ENCODE data around the gene C12orf42.
"Not testable (repeated sequence)": the region's sequence is repeated elsewhere in the genome, so short reads cannot be mapped to it uniquely, and the experiment has no call there.

The C12orf42 gene

DNA sequence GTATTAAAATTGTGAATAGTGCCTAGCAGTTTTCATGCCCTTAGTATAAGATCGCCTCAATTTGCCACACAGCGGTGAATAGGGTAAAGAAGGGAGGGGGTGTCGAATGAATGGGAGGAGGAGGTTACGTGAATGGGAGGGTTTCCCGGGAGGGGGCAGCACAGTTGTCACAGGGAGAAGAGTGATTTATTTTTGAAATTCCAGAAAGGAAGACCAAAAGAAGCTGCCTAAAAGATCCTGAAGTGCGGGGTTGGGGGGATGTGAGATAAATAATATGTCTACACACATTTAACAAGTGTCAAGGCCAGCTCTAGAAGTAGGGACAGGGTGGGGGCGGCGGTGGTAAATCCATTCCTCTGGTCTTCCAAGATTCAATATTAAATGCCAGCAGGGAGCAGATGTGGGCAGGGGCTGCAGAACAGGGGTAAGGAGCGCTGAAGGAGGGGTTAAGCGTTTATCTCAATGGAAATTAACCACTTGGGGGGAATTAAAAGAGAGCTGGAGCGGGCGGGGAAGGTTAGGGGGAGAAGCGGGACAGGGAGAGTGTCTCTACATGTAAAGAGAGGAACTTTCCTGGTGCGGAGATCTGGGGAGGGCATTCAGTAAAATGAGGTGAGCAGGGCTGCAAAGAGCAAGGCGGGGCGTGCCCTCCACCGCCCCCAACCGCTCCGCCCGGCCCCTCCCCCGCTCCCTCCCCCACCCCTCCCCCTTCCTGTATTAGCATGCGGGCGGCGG is 867 bp downstream of the C12orf42 start:
- DNase-seq, result no peak

DNA sequence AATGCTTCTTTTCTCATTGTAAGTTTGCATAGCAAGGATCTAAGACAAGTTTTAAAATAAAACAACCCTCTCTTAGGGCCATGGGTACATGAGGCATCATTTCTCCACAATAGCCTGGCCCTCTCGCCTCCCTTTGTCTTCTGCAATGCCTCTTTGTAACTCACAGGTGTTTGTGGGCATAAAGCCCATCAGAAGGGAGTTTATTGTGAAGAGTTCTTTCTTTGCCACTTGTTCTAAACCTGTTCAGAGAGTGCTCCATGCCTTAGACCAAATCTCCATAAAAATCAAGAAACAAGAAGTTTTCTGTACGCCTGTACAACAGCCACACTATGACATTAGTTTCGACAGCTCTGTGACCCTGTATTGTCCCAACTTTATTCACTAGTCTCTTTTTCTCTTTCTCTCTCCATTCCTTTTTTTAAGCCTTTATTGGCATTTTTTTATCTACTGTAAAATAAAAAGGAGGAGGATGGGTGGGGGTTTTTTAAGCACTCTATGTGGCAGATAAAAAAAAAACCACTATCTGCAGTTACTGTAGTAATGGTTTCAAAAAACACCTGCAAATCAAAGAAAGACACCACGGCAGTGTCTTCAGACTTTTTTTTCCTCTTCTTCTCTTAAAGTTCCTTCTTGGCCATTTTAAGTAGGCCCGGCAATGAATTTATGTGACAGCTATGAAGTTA is 1.6 kb downstream of the C12orf42 start:
- no peak for DNase-seq

- DNase-seq, result no peak
Observed at GRCh38 chr12:103493199-103493598, 2.6 kb downstream of the C12orf42 start.

DNA sequence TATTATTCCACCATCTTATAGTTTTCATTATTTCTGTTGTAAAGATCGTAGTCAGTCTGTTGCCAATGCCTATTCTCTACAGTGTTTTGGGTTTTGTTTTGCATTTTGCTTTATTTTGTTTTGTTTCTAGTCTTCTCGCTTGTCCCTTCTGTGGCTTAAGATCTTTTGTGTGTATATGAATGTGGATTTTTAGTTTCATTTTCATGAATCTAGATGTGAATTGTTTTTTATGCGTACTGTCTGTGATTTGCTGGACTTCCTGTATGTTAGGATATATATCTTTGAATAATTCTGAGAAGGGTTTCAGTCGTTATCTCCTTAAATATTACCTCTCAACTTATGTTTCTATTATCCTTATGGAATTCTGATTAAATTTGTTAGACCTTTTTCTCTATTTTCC is 13.4 kb downstream of the C12orf42 start:
- DNase-seq, result no peak

GRCh38 chr12:103475073-103475472 is 20.7 kb downstream of the C12orf42 start:
- no peak for DNase-seq

DNA sequence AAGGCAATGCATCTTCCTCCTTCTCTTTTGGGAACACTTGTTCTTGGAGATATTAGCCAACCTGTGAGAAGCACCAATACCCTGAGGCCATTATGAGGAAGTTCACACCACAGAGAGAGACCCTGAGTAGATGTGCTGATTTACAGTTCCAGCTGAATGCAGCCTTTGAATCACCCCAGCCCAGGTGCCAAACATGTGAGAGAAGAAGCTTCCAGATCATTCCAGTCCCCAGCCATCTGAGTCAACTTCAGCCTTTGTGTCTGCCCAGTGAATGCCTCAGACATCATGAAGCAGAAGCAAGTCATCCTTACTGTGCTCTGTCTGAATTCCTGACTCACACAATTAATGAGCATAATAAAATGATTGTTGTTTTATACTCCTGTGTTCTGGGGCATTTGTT is 25.1 kb downstream of the C12orf42 start:
- no peak for DNase-seq

DNA sequence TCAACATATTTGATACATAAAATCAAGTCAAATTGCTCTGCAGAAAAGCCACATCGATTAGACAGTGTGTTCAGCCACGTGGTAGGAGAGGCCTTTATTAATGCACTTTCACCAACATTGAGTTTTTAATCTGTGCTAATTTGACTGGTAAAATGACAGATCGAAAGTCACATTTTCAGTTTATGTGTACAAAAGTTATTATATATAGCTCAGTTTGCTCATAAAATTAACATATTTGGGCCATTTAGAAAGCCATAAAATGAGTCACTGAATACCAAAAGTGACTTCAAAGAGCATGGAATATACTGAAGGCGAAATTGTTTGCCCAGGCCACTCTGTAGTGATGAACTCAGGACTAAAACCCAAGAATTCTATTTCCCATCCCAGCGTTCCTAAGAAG is 26.0 kb downstream of the C12orf42 start:
- DNase-seq, result no peak

GRCh38 chr12:103468837-103469236 is 26.9 kb downstream of the C12orf42 start:
- DNase-seq, result no peak

- DNase-seq, result no peak
Observed at GRCh38 chr12:103462675-103463074, 33.1 kb downstream of the C12orf42 start.

- DNase-seq, result no peak
Observed at GRCh38 chr12:103457471-103457870, 38.3 kb downstream of the C12orf42 start.

GRCh38 chr12:103456006-103456405 is 39.8 kb downstream of the C12orf42 start:
- DNase-seq, result no peak

- DNase-seq, result no peak
Observed at GRCh38 chr12:103455020-103455763, 40.6 kb downstream of the C12orf42 start.

GRCh38 chr12:103444983-103445382 is 50.8 kb downstream of the C12orf42 start:
- no peak for DNase-seq

DNA sequence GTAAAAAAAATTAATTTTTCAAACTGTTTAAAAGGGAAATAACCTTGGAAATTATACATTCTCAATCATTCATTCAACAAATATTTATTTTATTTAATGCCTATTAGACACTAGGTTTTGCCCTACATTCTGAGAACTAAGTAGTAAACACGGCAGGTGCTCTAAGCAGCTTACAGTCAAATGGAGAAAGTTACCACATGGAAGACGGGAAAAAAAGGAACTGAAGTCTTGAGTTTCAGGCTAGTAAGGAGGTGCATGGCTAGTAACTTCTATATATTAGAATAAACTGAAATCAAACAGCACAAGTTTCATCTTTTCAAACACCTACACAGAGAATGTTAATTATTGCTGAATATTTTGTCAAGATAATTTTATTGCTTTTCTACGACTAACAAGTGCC is 52.9 kb downstream of the C12orf42 start:
- no peak for DNase-seq

DNA sequence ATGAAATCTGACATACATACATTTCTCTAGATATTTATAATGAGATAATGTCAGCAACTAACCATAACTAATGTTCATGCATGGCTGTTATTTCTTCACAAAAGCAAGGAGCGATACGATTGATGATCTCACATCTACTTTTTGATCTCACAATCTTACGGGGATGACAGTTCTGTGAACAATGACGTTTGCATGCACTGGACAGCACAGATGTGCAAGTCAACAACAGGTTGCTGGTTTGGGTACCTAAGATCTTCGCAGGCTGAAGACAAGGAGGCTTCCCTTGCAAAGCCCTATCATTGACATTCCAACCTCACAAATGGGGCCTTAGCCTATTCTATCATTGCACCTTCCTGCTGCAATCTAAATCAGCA is 53.6 kb downstream of the C12orf42 start:
- DNase-seq, result no peak

- DNase-seq, result no peak
Observed at GRCh38 chr12:103441437-103442181, 54.2 kb downstream of the C12orf42 start.

DNA sequence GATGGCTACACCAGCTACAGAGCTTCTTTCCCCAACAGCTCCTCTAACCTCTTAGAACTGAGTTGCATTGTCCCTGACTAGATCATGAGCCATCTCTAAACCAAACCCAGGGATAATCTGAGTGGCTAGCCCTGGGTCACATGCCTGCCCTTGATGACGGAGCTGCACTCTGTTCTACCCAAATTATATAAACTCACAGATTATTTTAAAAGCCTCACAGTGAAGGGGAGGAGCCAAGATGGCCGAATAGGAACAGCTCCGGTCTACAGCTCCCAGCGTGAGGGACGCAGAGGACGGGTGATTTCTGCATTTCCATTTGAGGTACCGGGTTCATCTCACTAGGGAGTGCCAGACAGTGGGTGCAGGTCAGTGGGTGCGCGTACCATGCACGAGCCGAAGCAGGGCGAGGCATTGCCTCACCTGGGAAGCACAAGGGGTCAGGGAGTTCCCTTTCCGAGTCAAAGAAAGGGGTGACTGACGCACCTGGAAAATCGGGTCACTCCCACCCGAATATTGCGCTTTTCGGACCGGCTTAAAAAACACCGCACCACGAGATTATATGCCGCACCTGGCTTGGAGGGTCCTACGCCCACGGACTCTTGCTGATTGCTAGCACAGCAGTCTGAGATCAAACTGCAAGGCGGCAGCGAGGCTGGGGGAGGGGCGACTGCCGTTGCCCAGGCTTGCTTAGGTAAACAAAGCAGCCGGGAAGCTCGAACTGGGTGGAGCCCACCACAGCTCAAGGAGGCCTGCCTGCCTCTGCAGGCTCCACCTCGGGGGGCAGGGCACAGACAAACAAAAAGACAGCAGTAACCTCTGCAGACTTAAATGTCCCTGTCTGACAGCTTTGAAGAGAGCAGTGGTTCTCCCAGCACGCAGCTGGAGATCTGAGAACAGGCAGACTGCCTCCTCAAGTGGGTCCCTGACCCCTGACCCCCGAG is 61.3 kb downstream of the C12orf42 start:
- DNase-seq, result not testable (repeated sequence)

DNA sequence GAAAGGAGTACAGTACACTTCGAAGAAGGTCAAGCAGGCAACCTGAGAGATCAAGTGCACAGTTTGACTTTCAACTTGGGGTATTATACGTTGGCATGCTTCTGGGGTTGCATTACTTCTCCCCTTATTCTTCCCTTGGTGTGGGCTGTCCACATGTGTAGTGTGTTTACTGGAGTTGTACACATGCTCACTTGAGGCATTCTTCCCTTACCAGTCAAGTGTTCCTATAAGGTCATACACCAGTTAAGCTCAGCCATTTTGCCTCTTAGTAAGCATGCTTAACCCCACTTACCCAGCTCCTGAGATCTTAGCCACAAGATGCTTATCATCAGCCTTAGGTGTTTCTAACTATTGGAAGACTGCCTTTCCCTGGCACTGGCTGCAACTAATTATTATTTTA is 63.8 kb downstream of the C12orf42 start:
- DNase-seq, result no peak

- DNase-seq, result no peak
Observed at GRCh38 chr12:103431387-103431786, 64.4 kb downstream of the C12orf42 start.

- DNase-seq, result not testable (repeated sequence)
Observed at GRCh38 chr12:103425674-103426073, 70.1 kb downstream of the C12orf42 start.

DNA sequence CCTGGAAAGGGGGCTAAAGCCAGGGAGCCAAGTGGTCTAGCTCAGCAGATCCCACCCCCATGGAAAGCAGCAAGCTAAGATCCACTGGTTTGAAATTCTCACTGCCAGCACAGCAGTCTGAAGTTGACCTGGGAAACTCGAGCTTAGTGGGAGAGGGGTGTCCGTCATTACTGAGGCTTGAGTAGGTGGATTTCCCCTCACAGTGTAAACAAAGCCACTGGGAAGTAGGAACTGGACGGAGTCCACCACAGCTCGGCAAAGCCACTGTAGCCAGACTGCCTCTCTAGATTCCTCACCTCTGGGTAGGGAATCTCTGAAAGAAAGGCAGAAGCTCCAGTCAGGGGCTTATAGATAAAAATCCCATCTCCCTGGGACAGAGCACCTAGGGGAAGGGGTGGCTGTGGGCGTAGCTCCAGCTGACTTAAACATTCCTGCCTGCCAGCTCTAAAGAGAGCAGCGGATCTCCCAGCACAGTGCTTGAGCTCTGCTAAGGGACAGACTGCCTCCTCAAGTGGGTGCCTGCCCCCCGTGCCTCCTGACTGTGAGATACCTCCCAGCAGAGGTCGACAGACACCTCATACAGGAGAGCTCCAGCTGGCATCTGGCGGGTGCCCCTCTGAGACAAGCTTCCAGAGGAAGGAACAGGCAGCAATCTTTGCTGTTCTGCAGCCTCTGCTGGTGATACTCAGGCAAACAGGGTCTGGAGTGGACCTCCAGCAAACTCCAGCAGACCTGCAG is 70.8 kb downstream of the C12orf42 start:
- not testable (repeated sequence) for DNase-seq

Measured in right forelimb (tissue), 1 donor.